GM10266 (cell line): ENCODE measurements around the gene DAP.
"Not testable (repeated sequence)": the region's sequence is repeated elsewhere in the genome, so short reads cannot be mapped to it uniquely, and the experiment has no call there.

Source experiments
- DNase-seq: peaks from one replicate; pipeline ENCODE4 v3.0.0; 2012; ENCODE audit errors: extremely low spot score
- TF ChIP-seq, protein P1 (sequence below): IDR thresholded peaks from 2 replicates; pipeline ENCODE4 v1.5.1; 2012; ENCODE audit warnings: mild to moderate bottlenecking, low read depth; ENCODE audit not compliant: control insufficient read depth, insufficient read depth; ENCODE audit errors: missing control alignments

Gene DAP

DNA sequence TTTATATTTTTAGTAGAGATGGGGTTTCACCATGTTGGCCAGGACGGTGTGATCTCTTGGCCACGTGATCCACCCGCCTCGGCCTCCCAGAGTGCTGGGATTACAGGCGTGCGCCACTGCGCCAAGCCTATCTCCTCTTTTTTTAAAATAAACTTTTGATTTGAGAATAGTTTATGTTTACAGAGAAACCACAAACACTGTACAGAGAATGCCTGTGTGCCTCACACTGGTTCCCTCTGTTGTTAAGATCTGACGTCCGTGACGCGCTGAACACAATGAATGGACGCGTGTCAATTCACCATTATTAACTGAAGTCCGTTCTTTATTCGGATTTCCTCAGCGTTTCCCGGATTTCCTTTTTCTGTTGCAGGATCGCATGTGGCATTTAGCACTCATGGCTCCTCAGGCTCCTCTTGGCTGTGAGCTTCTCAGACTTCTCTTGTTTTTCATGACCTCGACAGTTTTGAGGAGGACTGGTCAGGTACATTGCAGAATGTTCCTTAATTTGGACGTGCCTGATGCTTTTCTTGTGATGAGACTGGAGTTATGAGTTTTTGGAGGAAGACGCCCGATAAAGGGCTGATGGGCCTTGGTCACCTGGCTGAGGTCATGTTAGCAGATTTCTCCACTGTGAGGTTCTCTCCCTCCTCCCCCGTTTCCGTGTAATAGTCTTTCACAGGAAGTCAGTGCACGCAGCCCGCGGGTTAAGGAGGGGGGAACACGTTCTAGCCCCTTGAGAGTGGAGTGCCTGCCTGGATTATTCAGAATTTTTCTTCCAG lies 127.6 kb downstream of the DAP start:
- no peak for DNase-seq
- TF ChIP-seq, protein P1, sequence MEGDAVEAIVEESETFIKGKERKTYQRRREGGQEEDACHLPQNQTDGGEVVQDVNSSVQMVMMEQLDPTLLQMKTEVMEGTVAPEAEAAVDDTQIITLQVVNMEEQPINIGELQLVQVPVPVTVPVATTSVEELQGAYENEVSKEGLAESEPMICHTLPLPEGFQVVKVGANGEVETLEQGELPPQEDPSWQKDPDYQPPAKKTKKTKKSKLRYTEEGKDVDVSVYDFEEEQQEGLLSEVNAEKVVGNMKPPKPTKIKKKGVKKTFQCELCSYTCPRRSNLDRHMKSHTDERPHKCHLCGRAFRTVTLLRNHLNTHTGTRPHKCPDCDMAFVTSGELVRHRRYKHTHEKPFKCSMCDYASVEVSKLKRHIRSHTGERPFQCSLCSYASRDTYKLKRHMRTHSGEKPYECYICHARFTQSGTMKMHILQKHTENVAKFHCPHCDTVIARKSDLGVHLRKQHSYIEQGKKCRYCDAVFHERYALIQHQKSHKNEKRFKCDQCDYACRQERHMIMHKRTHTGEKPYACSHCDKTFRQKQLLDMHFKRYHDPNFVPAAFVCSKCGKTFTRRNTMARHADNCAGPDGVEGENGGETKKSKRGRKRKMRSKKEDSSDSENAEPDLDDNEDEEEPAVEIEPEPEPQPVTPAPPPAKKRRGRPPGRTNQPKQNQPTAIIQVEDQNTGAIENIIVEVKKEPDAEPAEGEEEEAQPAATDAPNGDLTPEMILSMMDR = no peak

DNA sequence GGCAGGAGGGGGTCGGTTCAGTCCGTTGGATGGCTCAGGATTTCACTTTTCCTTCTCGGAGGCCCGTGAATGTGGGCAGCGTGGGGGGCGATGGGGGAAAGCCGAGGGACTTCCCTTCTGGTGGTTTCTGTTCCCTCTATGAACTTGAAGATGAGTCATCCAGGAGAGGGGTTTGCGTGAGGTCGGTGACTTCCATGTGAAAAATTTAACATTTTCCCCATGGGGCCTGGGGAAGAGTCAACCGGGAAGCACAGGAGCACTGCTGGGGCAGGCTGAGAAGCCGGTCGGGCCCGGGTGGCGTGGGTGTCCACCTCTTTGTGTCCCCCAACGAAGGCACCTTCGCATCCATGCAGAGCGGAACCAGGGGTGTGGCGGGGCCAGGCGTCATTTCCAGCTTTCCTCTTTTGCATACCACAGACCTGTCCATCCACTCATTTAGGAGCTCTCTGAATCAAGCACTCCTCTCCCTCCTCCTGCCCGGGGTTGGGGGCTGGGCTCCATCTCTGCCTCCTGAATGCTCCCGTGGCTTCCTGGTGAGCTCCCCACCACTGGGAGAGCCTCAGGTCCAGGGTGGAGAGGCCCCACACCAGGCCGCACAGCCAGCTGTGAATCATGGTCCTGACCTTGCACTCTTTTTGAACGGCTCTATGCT lies 128.8 kb downstream of the DAP start:
- DNase-seq = peak; percentile 68
- TF ChIP-seq, protein P1 = no peak

DNA sequence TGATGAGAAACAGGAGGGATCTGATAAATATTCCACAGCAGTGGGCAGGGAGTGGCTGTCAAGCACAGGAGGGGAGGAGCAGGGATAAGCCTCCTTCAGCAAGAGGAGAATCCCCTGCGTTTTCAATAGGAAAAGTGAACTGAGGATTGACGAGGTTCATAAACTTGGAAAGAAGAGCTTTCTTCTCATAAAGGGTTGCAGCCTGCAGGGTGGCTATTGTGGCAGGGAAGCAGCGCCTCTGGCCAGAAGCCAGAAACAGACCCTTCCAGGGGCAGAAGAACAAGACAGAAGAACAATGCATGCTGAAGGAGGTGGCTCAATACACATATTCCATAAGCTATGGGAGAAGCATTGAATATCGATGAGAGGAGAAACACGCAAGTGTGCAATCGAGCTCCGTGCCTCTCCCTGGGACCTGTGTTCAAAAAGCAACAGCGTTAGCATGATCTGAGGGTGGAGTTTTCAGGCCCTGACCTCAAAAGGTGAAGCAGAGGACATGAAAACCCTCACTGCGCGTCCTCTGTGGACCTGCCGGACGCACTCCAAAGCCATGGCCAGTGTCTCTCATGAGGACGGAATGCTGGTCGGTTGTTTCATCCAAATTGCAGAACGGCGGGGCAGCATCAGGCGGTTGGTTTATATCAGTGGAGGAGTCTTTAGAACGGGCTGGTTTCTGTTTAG lies 129.6 kb downstream of the DAP start:
- DNase-seq = no peak
- TF ChIP-seq, protein P1 = no peak

DNA sequence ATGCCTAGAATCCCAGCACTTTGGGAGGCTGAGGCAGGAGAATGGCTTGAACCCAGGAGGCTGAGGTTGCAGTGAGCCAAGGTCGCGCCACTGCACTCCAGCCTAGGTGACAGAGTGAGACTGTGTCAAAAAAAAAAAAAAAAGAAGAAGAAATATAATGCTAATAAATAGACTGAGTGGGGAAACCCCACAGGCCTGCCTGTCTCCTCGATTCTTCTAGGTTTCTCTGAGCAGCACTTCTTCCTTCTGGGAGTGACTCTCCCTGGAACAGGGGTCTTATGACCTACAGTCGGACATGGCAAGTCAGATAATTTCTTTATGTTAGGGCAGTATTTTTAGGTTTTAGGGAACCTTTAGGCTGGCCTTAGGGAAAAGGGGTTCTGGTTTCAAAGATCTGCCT lies 130.3 kb downstream of the DAP start:
- not testable (repeated sequence) for DNase-seq

DNA sequence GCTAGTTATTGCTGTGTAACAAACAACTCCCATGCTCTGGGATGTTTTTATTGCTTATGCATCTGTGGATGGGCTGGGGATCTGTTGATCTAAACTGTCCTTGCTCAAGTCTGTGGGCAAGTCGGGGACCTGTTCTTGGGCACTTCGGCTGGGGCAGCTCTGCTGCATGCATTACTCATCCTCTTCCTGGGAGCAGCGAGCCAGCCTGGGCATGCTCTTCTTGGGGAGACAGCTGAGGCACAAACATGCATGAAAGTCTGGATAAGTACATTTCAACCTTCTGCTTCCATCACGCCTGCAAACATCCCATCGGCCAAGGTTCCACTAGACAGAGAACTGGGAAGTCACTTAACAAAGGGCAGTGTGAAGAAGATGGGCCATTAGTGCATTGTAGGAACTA lies 130.9 kb downstream of the DAP start:
- DNase-seq = no peak
- TF ChIP-seq, protein P1 = no peak

DNA sequence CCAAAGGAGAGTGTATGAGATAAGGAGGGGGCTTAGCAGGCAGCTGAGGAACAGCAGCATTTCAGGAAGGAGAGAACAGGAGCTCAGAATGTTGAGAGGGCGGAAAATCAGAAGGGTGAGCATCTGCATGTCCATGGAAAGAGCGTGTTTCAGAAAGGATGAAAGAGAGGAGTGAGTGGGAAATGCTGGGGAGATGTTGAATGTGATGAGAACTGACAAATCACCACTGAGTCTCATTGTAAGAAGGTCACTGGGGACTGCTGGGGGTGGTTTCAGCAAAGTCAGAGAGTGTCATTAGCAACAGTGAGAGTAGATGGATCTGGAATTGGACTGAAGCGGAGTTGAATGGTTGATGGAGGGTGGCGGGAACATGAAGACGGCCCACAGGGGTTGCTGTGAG lies 131.4 kb downstream of the DAP start:
- TF ChIP-seq, protein P1 = no peak
- DNase-seq = no peak
